ENCODE data around the gene FREY1. TPM values are rescaled to one million over a fixed set of nuclear protein-coding genes. Genes with fewer than 3 reads are reported as not detected.
A peak's percentile ranks its signal among the peaks of the same experiment; 100 is the strongest.

Gene FREY1
- total and polyA plus RNA-seq, 2 of the 13 experiments (the other 11 are each of a cell fraction or from before 2014, with no cell fraction given): 0.44 to 0.73 TPM

GRCh38 chr11:45900916-45901617, 6.0 kb downstream of the FREY1 start:
- TF ChIP-seq ARNTL (CRISPR knock-in tag; IDR thresholded peaks at IDR 0.05) (no peak), ZNF280B (CRISPR knock-in tag; IDR thresholded peaks at IDR 0.05; ENCODE audit: borderline replicate concordance) (no peak), ZNF672 (CRISPR knock-in tag; IDR thresholded peaks at IDR 0.05) (no peak), DMTF1 (CRISPR knock-in tag; IDR thresholded peaks at IDR 0.05) (no peak), MED8 (CRISPR knock-in tag; IDR thresholded peaks at IDR 0.05; ENCODE audit: insufficient replicate concordance) (no peak)
- POLR2A ChIA-PET: no interaction called here
- intact Hi-C loops (cut with micrococcal nuclease; ENCODE audit: unreplicated experiment) (no loop called here), in situ Hi-C loops (cut with HindIII; ENCODE audit: extremely low pct_ligation_motif_present, low pct_unique_long_range_greater_than_20kb) (no loop called here)
- Histone ChIP-seq H3K79me2 (ENCODE audit: insufficient read depth, low read length) (no peaks in the 10 kb centered on the region), H4K20me1 (ENCODE audit: insufficient read depth, low read length) (no peaks in the 10 kb centered on the region), H3K4me1 (ENCODE audit: insufficient read depth, low read length) (peaks cover 44% of the 10 kb centered on the region), H3K36me3 (replicated peaks in 1 of 2; ENCODE audit: control insufficient read depth in 1 of 2, insufficient read depth in 2 of 2, low read length in 2 of 2) (no peaks in the 10 kb centered on the region), H3K9ac (ENCODE audit: insufficient read depth, low read depth, low read length) (no peak overlapping the region), H3K4me2 (ENCODE audit: low read depth, low read length) (peak overlapping the region; percentile 86), H3K4me3 (replicated peaks in 1 of 3; ENCODE audit: insufficient read depth in 1 of 3, low read depth in 2 of 3, low read length in 3 of 3) (peak overlapping the region in 2 of 3 experiments; percentile 62 to 71; a peak in 2 of 6 replicates), H3K27me3 (ENCODE audit: control insufficient read depth in 1 of 2, insufficient read depth in 2 of 2, low read length in 2 of 2) (peaks cover 0 to 21% of the 10 kb centered on the region in 2 experiments; a peak in 1 of 5 replicates), H2AFZ (ENCODE audit: low read length) (no peak overlapping the region), H3K27ac (ENCODE audit: extremely low read length, insufficient read depth, low read length) (no peak overlapping the region), H3K9me3 (ENCODE audit: low read length) (no peaks in the 10 kb centered on the region)
- WGBS (ENCODE audit: low lambda C conversion rate): 57% methylated on average over 7 of the region's 8 CpGs
- DNase-seq (ENCODE audit: low spot score): no peak
- no peak for ATAC-seq
- FAIRE-seq: no peak
- CTCF ChIA-PET (ENCODE audit: low intra/inter-chr PET ratio, low total read pairs): no interaction called here
- BruUV-seq (replicated peaks): no TSS peak
